HG03565 (cell line): ENCODE data around the gene MAPK9.

Source experiments
- ATAC-seq: cut with Tn5 transposase; IDR thresholded peaks from one replicate; pipeline ENCODE4 v1.9.1; 2021; ENCODE audit warnings: mild to moderate bottlenecking, moderate library complexity; ENCODE audit not compliant: unreplicated experiment

MAPK9 gene

GRCh38 chr5:180296771-180297170 lies 4.9 kb upstream of the MAPK9 start:
- ATAC-seq = no peak

GRCh38 chr5:180294913-180295555 lies 3.2 kb upstream of the MAPK9 start:
- ATAC-seq = no peak

GRCh38 chr5:180294411-180294810 lies 2.5 kb upstream of the MAPK9 start:
- ATAC-seq = no peak

GRCh38 chr5:180291234-180291940 lies 496 bp downstream of the MAPK9 start:
- peak; percentile 26 for ATAC-seq

- no peak for ATAC-seq
Measured at GRCh38 chr5:180290568-180291233, 1.2 kb downstream of the MAPK9 start.

- ATAC-seq = no peak
Measured at GRCh38 chr5:180289966-180290365, 1.9 kb downstream of the MAPK9 start.

- no peak for ATAC-seq
Measured at GRCh38 chr5:180289433-180289832, 2.5 kb downstream of the MAPK9 start.

- no peak for ATAC-seq
Measured at GRCh38 chr5:180287868-180288267, 4.0 kb downstream of the MAPK9 start.

- ATAC-seq = no peak
Measured at GRCh38 chr5:180287404-180287803, 4.5 kb downstream of the MAPK9 start.

GRCh38 chr5:180284149-180284548 lies 7.7 kb downstream of the MAPK9 start:
- no peak for ATAC-seq

- no peak for ATAC-seq
Measured at GRCh38 chr5:180283026-180283615, 8.8 kb downstream of the MAPK9 start.

GRCh38 chr5:180282281-180282680 lies 9.6 kb downstream of the MAPK9 start:
- no peak for ATAC-seq

- ATAC-seq = no peak
Measured at GRCh38 chr5:180281706-180282105, 10.2 kb downstream of the MAPK9 start.

GRCh38 chr5:180274695-180275094 lies 17.2 kb downstream of the MAPK9 start:
- ATAC-seq = no peak

GRCh38 chr5:180271221-180271620 lies 20.7 kb downstream of the MAPK9 start:
- no peak for ATAC-seq

GRCh38 chr5:180259260-180259611 lies 32.6 kb downstream of the MAPK9 start:
- no peak for ATAC-seq

- ATAC-seq = no peak
Measured at GRCh38 chr5:180253036-180253824, 38.7 kb downstream of the MAPK9 start.

GRCh38 chr5:180251887-180252286 lies 40.0 kb downstream of the MAPK9 start:
- ATAC-seq = no peak

GRCh38 chr5:180251141-180251540 lies 40.7 kb downstream of the MAPK9 start:
- no peak for ATAC-seq

GRCh38 chr5:180250329-180250728 lies 41.6 kb downstream of the MAPK9 start:
- ATAC-seq = no peak

GRCh38 chr5:180241600-180241999 lies 50.3 kb downstream of the MAPK9 start:
- no peak for ATAC-seq
